OCI-LY1 (cell line): ENCODE results near the gene ARHGAP10.

Source experiments
- H2AFZ ChIP-seq: fragments of 200-600 bp; sonication (generic), shearing (Covaris generic); 2 replicates; pipeline ENCODE4 v1.6.0; 2014; ENCODE audit warnings: antibody characterized with exemption, mild to moderate bottlenecking, low read length
- H3F3A ChIP-seq: fragments of 200-600 bp; sonication (generic), shearing (Covaris generic); 2 replicates; pipeline ENCODE4 v1.6.0; 2014; ENCODE audit warnings: mild to moderate bottlenecking, antibody characterized with exemption, low read length, moderate library complexity; ENCODE audit not compliant: insufficient read depth
- H3K27ac ChIP-seq: fragments of 200-600 bp; sonication (generic); 2 replicates; pipeline ENCODE4 v1.5.1; 2014; ENCODE audit warnings: low read length, mixed run types, mild to moderate bottlenecking, low read depth; ENCODE audit not compliant: poor library complexity, severe bottlenecking
- H3K27me3 ChIP-seq: fragments of 200-600 bp; sonication (generic); 2 replicates; pipeline ENCODE4 v1.6.0; 2014; ENCODE audit warnings: antibody characterized with exemption, mild to moderate bottlenecking, low read length, moderate library complexity; ENCODE audit not compliant: insufficient read depth
- H3K36me3 ChIP-seq: fragments of 200-600 bp; sonication (generic); 2 replicates; pipeline ENCODE4 v1.6.1; 2014; ENCODE audit warnings: mild to moderate bottlenecking, antibody characterized with exemption, low read length, moderate library complexity, mixed read lengths; ENCODE audit not compliant: insufficient read depth
- H3K4me1 ChIP-seq: fragments of 200-600 bp; sonication (generic); 2 replicates; pipeline ENCODE4 v1.5.1; 2014; ENCODE audit warnings: mild to moderate bottlenecking, low read length, moderate library complexity; ENCODE audit not compliant: insufficient read depth, severe bottlenecking
- H3K4me2 ChIP-seq: fragments of 200-600 bp; sonication (generic), shearing (Covaris generic); 2 replicates; pipeline ENCODE4 v1.6.1; 2014; ENCODE audit warnings: low read length
- H3K4me3 ChIP-seq: fragments of 200-600 bp; sonication (generic); 2 replicates; pipeline ENCODE4 v1.5.1; 2014; ENCODE audit warnings: low read length, low read depth, mild to moderate bottlenecking, mixed read lengths; ENCODE audit not compliant: poor library complexity, severe bottlenecking
- H3K79me2 ChIP-seq: fragments of 200-600 bp; shearing (Covaris generic); 2 replicates; pipeline ENCODE4 v1.6.1; 2016; ENCODE audit warnings: mixed run types, low read length, mixed read lengths; ENCODE audit not compliant: insufficient read depth
- H3K9ac ChIP-seq: fragments of 200-600 bp; sonication (generic), shearing (Covaris generic); 2 replicates; pipeline ENCODE4 v1.6.1; 2014; ENCODE audit warnings: mild to moderate bottlenecking, low read length, mixed read lengths
- H3K9me2 ChIP-seq: fragments of 200-600 bp; sonication (generic), shearing (Covaris generic); 2 replicates; pipeline ENCODE4 v1.6.1; 2014; ENCODE audit warnings: low read depth, mild to moderate bottlenecking, low read length, mixed read lengths
- H3K9me3 ChIP-seq: fragments of 200-600 bp; shearing (Covaris generic); 2 replicates; pipeline ENCODE4 v1.6.1; 2014; ENCODE audit warnings: low read length, mixed read lengths
- H4K20me1 ChIP-seq: fragments of 200-600 bp; sonication (generic), shearing (Covaris generic); 2 replicates; pipeline ENCODE4 v1.6.0; 2016; ENCODE audit warnings: mild to moderate bottlenecking, low read length; ENCODE audit not compliant: insufficient read depth
- CTCF ChIP-seq: fragments of 200-600 bp; sonication (generic), shearing (Covaris generic); IDR thresholded peaks from 2 replicates; pipeline ENCODE4 v1.5.1; 2017; ENCODE audit warnings: mild to moderate bottlenecking, antibody characterized with exemption, low read length, moderate library complexity, mixed read lengths
- EZH2 ChIP-seq: fragments of 200-600 bp; sonication (generic), shearing (Covaris generic); IDR thresholded peaks from 2 replicates; pipeline ENCODE4 v1.8.0; 2017; ENCODE audit warnings: borderline replicate concordance, mixed run types, mild to moderate bottlenecking, antibody characterized with exemption, low read length, moderate library complexity, mixed read lengths

The ARHGAP10 gene

DNA sequence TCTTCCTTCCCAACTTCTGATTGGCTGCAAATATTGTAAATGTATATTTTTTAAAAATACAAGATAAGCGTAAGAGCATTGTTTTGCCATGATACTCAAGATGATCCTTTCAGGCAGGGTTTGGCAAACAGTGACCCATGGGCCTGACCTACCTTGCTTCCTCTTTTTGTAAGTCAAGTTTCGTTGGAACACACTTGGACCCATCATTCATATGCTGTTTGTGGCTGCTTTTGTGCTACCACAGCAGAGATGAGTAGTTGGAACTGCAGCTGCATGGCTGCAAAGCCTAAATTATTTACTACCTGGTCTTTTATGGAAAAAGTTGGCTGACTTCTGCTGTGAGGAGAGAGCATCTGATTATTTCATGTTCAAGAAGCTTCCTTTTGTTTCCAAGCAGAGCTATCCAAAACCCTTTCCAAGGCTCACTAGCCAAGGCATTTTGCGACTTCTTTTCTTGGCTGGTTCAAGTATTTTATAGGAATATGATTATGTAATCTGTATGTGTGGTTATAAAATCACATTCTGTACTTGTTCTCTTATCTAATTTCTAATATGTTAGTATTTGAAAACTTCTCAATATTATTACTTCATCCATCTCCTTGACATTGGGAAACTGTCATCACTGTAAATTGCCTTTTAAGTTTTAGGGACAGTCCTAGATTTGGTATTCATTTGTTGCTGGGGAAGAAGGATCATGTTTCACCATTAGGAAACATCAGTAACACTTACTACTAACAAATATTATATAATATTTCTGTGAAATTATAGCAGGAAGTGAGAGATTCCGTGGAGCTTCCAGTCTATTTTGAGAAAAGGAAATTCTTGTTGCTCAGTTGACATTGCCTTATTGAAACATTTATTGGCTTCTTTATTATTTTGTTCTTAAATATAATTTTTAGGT lies 109.2 kb downstream of the ARHGAP10 start:
- H4K20me1 ChIP-seq: no peaks in the 10 kb centered on the region
- no peaks in the 10 kb centered on the region for H3K9me2 ChIP-seq
- no peak overlapping the region for H3K9ac ChIP-seq
- no peaks in the 10 kb centered on the region for H3F3A ChIP-seq
- no peak overlapping the region for H3K27ac ChIP-seq
- H2AFZ ChIP-seq: no peak overlapping the region
- no peaks in the 10 kb centered on the region for H3K79me2 ChIP-seq
- no peaks in the 10 kb centered on the region for H3K4me1 ChIP-seq
- no peak overlapping the region for H3K4me3 ChIP-seq
- TF ChIP-seq EZH2 (no peak), CTCF (no peak)
- no peaks in the 10 kb centered on the region for H3K36me3 ChIP-seq
- no peak overlapping the region for H3K4me2 ChIP-seq
- no peaks in the 10 kb centered on the region for H3K9me3 ChIP-seq
- no peaks in the 10 kb centered on the region for H3K27me3 ChIP-seq

- TF ChIP-seq EZH2 (no peak), CTCF (no peak)
Measured at GRCh38 chr4:147842573-147842972, 110.7 kb downstream of the ARHGAP10 start.

GRCh38 chr4:147843162-147843561 lies 111.3 kb downstream of the ARHGAP10 start:
- Histone ChIP-seq H3K27ac (no peak overlapping the region), H3K79me2 (no peaks in the 10 kb centered on the region), H3K36me3 (no peaks in the 10 kb centered on the region)

More at GRCh38 chr4:147842573-147842972, 110.7 kb downstream of the ARHGAP10 start:
- Histone ChIP-seq H3K9me3 (no peaks in the 10 kb centered on the region), H3K36me3 (no peaks in the 10 kb centered on the region), H3K79me2 (no peaks in the 10 kb centered on the region), H3K4me1 (no peaks in the 10 kb centered on the region), H3F3A (no peaks in the 10 kb centered on the region), H3K9me2 (no peaks in the 10 kb centered on the region), H3K9ac (no peak overlapping the region), H3K27me3 (no peaks in the 10 kb centered on the region), H2AFZ (no peak overlapping the region), H4K20me1 (no peaks in the 10 kb centered on the region), H3K4me2 (no peak overlapping the region), H3K27ac (no peak overlapping the region), H3K4me3 (no peak overlapping the region)

More at GRCh38 chr4:147843162-147843561, 111.3 kb downstream of the ARHGAP10 start:
- TF ChIP-seq CTCF: peak; percentile 23
- no peak for TF ChIP-seq EZH2
- Histone ChIP-seq H3F3A (no peaks in the 10 kb centered on the region), H3K4me3 (no peak overlapping the region), H4K20me1 (no peaks in the 10 kb centered on the region), H3K4me1 (no peaks in the 10 kb centered on the region), H3K27me3 (no peaks in the 10 kb centered on the region), H2AFZ (no peak overlapping the region), H3K9me2 (no peaks in the 10 kb centered on the region), H3K9ac (no peak overlapping the region), H3K9me3 (no peaks in the 10 kb centered on the region), H3K4me2 (no peak overlapping the region)
